Loucy (cell line): ENCODE measurements around the gene MUC20.

Experiments used
- CTCF ChIP-seq: fragments of 200-600 bp; sonication (generic); conservative IDR thresholded peaks from 2 replicates; pipeline ENCODE4 v1.5.1; 2014; ENCODE audit warnings: mild to moderate bottlenecking, antibody characterized with exemption, low read length
- EZH2phosphoT487 ChIP-seq: fragments of 200-600 bp; IDR thresholded peaks from 2 replicates; pipeline ENCODE4 v1.6.1; 2018; ENCODE audit warnings: antibody characterized with exemption, mild to moderate bottlenecking, moderate library complexity, borderline replicate concordance

DNA sequence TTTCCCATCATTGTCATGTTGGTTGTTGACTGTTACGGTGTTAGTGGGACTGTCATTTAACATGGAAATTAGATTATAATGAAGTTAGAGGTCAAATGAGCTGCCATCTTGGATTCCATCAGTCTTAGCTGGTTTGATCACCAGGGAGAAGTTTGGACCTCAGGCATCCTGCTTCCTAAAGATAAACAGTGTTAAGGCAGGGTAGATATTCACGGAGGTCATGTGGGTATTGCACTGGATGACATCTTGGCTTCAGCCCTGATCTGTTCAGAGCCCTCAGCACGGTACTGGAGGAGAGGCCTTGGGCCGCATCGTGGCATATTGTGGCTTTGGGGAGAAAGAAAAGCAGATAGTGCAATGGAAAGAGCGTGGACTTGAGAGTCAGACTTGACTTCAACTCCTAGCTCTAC lies 11.1 kb upstream of the MUC20 start:
- TF ChIP-seq CTCF (no peak), EZH2phosphoT487 (no peak)
